Measurements from ENCODE around the gene N4BP3.

GRCh38 chr5:178126556-178126955 lies 13.2 kb downstream of the N4BP3 start:
- TF ChIP-seq CTCF (IDR thresholded peaks at IDR 0.05) (no peak), POLR2A (IDR thresholded peaks at IDR 0.05) (no peak)
